HUDEP-2 (cell line): ENCODE measurements around the gene MCM7.
A peak's percentile ranks its signal among the peaks of the same experiment; 100 is the strongest.

Experiments
- DNase-seq, 76 experiments: peaks; one replicate each; lab custom pipeline; 2025; ENCODE audit not compliant: unreplicated experiment in 76 of 76; lab: John Stamatoyannopoulos, UW

The MCM7 gene

GRCh38 chr7:100077205-100077604, 24.0 kb downstream of the MCM7 start:
- DNase-seq: no peak

GRCh38 chr7:100075418-100075817, 25.8 kb downstream of the MCM7 start:
- DNase-seq: no peak

GRCh38 chr7:100074841-100075240, 26.4 kb downstream of the MCM7 start:
- no peak for DNase-seq

DNA sequence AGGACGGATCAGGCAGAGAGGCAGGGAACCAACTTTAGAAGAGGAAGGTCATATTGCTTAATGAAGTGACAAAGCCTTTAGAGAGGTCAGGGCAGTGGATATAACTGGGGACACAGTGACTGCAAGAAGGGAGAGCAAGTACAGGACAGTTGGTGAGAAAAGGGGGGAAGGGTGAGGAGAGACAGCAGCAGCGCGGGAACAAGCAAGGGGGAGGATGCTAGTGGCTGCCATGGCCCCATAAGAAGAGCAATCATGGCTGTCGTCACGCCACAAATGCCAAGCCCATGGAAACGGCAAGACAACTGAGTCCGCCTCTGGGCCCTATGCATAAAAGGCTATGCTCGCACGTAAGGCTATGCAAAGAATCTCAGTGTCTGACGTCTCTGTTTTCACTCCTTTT, 28.7 kb downstream of the MCM7 start:
- no peak for DNase-seq

DNA sequence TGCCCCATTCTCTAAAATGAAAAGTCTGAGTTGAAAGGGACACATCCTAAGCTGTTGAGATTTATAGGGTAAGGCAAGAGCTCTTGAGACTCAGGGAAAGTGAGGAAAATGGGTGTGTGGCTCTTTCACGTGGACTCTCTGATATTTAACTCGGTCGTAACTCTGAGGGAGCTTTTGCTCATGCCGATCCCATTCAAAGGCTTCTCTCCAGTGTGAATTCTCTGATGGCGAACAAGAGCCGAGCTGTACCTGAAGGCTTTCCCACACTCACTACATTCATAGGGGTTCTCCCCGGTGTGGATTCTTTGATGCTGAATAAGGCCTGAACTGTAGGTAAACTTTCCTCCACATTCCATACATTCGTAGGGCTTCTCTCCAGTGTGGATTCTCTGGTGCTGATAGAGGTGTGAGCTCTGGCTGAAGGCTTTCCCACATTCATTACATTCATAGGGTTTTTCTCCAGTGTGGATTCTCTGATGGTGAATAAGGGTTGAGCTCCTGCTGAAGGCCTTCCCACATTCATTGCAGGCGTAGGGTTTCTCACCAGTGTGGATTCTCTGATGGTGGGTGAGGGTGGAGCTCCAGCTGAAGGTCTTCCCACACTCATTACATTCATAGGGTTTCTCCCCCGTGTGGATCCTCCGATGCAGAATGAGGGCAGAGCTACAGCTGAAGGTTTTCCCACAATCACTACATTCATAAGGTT, 30.0 kb downstream of the MCM7 start:
- no peak for DNase-seq

DNA sequence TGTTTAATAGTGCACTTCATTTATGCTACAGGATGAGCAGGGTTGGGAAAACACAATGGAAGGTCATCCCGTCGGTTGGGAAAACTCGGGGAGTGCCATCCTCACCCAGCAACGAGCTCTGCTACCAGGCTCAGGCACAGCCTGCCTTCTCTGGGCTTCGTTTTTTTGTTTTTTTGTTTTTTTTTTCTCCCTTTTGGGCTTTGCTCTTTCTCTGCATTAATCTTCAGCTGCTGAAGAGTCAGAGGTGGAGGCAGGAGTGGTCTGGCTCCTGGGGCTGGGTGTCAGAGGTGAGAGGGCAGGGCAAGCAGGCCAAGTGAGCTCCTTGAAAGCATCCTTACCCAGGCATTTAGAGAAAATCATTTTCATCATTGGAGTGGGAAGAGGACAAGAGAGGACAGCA, 31.2 kb downstream of the MCM7 start:
- no peak for DNase-seq

GRCh38 chr7:100066953-100067352, 34.2 kb downstream of the MCM7 start:
- DNase-seq: no peak

DNA sequence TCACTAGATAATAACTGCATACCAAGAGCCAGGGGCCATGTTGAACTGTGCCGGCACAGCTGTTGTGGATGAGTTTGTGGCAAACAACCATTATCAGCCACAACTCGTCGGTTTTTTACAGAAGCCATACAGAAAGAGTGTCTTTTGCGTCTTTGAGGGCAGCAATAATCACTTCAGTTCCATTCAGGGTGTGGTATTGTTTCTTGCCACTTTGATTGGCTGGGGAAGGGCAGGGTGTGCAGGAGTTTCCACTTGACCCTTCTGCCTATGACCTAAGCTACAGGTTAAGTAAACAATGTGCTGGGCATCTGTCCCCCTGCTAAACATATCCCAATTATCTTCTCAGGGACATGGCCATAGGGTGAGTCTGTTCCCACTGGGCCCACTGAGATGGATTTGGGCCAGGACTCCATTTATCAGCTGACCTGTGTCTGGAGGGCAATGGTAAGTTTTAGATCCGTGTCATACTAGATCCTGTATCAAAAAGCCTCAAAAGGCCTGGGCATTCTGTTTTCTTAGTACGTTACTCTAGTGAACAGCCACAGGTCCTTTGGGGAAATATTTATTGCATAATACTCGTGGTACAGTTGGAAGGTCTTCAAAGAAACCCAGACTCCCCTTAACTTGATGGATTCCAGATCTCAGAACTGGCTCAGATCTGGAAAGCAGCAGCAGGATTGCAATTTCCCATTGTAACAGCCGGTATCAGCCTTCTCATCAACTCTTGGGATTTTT, 35.6 kb downstream of the MCM7 start:
- DNase-seq: no peak

DNA sequence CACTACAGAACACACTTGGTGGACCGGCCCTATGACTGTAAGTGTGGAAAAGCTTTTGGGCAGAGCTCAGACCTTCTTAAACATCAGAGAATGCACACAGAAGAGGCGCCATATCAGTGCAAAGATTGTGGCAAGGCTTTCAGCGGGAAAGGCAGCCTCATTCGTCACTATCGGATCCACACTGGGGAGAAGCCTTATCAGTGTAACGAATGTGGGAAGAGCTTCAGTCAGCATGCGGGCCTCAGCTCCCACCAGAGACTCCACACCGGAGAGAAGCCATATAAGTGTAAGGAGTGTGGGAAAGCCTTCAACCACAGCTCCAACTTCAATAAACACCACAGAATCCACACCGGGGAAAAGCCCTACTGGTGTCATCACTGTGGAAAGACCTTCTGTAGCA, 37.0 kb downstream of the MCM7 start:
- DNase-seq: no peak

- DNase-seq: no peak
These were observed 37.8 kb downstream of the MCM7 start for GRCh38 chr7:100063376-100063775.

GRCh38 chr7:100061518-100062193, 39.5 kb downstream of the MCM7 start:
- peak in 27 of 76 experiments; percentile 5 to 51 (median 25) for DNase-seq

DNA sequence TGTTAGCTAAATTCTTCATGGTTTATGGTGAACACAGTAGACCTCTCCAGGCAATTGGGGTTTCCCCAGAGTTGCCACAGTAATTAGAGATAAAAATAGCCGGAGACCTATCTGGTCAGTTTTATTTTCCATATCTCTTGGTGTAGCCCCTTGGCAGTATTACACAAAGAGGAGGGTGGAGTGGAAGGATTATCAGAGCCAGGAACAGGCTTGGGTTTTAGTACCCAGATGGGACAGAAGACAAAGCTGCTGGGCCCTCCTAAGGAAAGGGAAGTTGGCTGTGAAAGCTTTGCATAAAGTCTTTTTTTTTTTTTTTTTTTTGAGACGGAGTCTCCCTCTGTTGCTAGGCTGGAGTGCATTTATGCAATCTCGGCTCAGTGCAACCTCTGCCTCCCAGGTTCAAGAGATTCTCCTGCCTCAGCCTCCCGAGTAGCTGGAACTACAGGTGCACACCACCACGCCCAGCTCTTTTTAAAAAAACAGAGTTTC, 41.9 kb downstream of the MCM7 start:
- DNase-seq: peak in 2 of 76 experiments; percentile 5 to 33

DNA sequence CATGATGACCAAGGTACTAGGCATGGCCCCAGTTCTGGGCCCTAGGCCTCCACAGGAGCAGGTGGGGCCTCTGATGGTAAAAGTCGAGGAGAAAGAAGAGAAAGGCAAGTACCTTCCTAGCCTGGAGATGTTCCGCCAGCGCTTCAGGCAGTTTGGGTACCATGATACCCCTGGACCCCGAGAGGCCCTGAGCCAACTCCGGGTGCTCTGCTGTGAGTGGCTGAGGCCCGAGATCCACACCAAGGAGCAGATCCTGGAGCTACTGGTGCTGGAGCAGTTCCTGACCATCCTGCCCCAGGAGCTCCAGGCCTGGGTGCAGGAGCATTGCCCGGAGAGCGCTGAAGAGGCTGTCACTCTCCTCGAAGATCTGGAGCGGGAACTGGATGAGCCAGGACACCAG, 44.2 kb downstream of the MCM7 start:
- no peak for DNase-seq

DNA sequence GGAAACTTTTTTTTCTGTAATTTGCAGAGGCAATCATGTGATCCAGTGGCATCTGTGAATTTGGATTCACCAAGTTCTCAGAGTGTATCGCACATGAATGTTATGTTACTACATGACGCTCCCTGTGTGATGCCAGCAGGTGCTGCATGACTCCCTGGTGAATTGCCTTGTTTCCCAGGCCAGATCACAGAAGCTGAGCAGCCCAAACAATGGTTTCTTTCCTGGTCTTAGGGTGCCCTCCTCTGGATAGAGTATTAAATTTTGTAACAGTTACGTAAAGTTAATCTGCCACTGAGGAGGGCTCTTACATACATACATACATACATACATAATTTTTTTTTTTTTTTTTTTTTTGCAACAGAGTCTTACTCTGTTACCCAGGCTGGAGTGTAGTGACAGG, 48.0 kb downstream of the MCM7 start:
- peak in 28 of 76 experiments; percentile 2 to 52 (median 31) for DNase-seq

DNA sequence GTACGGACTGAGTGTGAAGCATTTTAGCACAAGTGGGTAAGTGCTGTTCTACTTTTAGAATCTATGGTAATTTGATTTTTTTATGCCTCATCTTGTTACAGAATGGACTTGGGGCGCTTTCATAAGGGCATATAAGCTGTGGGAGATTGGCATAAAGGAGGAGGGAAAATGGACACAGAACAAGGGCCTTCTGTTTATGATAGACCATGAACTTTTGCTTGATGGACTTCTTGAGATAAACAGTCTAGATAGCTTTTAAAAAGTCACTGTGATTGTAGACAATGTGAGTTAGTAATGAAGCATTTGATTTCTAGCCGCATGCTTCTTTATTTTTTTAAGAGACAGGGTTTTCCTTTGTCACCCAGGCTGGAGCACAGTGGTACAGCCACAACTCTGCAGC, 49.6 kb downstream of the MCM7 start:
- DNase-seq: no peak

DNA sequence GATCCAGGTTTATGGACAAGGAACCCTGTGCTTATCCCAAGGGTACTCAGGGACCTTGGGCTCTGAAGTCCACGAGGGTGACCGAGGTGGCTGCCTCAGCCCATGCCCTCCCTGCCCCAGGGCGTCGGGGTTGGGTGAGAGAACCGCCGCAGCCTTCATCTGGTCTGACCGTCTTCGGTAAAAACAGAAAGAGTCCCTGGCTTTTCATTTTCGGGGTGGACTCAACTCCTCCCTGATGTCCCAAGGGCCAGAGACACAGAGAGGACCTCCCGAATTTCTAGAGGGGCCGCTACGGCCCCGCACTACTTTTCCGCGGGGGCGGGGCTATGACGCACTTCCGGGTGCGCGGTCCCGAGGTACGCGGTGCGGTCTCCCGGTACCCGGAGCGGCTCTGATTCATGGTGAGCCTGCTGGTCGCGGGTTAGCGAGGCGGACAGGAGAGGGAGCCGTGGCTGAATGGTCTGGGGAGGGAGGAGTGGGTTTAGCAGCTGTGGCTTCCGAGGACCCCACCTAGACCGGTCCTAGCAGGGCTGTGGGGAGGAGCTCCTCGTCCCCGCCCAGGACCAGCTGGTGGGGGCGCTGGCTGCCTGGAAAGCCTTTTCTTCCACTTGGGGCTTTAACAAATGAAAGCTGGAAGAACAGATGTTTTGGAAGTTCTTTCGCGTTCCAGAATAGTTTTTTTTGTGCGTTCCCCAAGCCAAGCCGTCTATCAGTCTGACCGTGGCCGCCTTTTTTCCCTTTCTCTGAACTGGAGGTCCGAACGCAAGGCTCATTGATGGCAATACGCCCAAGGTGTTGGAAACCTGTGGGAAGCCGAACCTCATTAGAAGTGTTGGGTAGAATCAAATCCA, 51.5 kb downstream of the MCM7 start, which contains the start of gene ZSCAN21:
Gene ZSCAN21, plus strand, starts transcription at position 334 of the 851 bp plus-strand sequence. CDS start 7,233 bp downstream, outside the sequence.
- DNase-seq: peak in 72 of 76 experiments; percentile 2 to 92 (median 62)

DNA sequence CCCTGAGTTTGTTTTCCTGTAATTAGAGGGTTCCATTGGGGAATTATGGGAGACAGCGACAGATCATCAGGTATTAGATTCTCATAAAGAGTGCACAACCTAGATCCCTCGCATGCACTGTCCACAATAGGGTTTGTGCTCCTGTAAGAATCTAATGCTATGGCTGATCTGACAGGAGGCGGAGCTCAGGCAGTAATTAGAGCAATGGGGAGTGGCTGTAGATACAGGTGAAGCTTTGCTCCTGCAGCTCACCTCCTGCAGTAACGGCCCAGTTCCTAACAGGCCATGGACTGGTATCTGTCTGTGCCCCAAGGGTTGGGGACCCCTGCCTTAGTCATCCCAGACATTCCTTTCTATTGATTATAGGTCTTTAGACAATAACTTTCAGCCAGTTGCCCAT, 52.5 kb downstream of the MCM7 start:
- DNase-seq: no peak

DNA sequence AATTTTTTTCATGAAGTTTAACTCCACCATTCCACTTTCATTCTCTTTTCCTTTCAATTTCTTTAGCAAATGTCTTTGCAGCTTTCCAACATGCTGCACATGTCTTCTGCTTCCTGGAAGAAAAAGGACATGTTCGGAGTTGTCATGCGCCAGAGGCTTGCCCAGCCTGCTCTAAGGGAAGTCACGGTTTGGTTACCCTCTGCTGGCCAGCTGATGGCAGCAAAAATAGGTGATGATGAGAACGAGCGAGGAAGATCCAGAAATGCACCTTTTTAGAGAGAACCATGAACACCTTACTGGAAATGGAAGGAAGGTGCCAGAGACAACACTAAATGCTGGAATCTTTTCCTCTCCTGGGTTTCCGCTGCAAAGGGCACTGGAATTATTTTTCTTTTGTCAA, 56.5 kb downstream of the MCM7 start:
- peak in 2 of 76 experiments; percentile 5 to 8 for DNase-seq
